Transverse colon (tissue), 4 donors: Measurements from ENCODE around the gene NCAPD3. TPM values are rescaled to one million over a fixed set of nuclear protein-coding genes. Genes with fewer than 3 reads are reported as not detected.

Experiments used
- DNase-seq: peaks from one replicate; pipeline ENCODE4 v3.0.0-alpha.2; 2019
- H3K27ac ChIP-seq, 4 donors: fragments of 200-600 bp; sonication (generic); 2 replicates each; pipeline ENCODE4 v1.5.1; 2016 to 2018; ENCODE audit warnings: inconsistent platforms in 4 of 4
- H3K27me3 ChIP-seq: fragments of 200-600 bp; sonication (generic); 2 replicates; pipeline ENCODE4 v1.5.1; 2017; ENCODE audit warnings: inconsistent platforms
- H3K36me3 ChIP-seq, 4 donors: fragments of 200-600 bp; sonication (generic); 2 replicates each; pipeline ENCODE4 v1.5.1; 2017 to 2019; ENCODE audit warnings: inconsistent platforms in 4 of 4
- H3K4me1 ChIP-seq, 4 donors: fragments of 200-600 bp; sonication (generic); 2 replicates each; pipeline ENCODE4 v1.5.1; 2017 to 2020; ENCODE audit warnings: inconsistent platforms in 4 of 4
- H3K4me3 ChIP-seq, 4 donors: fragments of 200-600 bp; sonication (generic); 1 replicate in 1 of 4; 2 replicates in 3 of 4; pipeline versions ENCODE4 v1.5.1 to v1.6.1; 2017 to 2019; ENCODE audit warnings: inconsistent platforms in 4 of 4
- H3K9me3 ChIP-seq, 2 donors: fragments of 200-600 bp; sonication (generic); 2 replicates each; pipeline ENCODE4 v1.5.1; 2017 to 2019; ENCODE audit warnings: inconsistent platforms in 2 of 2
- EP300 ChIP-seq: sonication (generic); formaldehyde crosslinking; IDR thresholded peaks from one replicate; pipeline ENCODE4 v1.6.1; 2017; ENCODE audit warnings: antibody characterized with exemption, low read depth
- POLR2A ChIP-seq: fragments of 450-650 bp; IDR thresholded peaks from one replicate; pipeline ENCODE4 v1.6.1; 2016; ENCODE audit warnings: antibody characterized with exemption, mild to moderate bottlenecking, moderate library complexity
- POLR2AphosphoS5 ChIP-seq, 3 donors: sonication (generic); formaldehyde crosslinking; IDR thresholded peaks; one replicate each; pipeline ENCODE4 v1.6.1; 2016; ENCODE audit warnings: antibody characterized with exemption in 3 of 3
- WGBS, 2 donors: methylation state at CpG; one replicate each; pipeline ENCODE4 v1.1.5; 2018; ENCODE audit warnings: low coverage in 1 of 2; 5-methylcytosine and 5-hydroxymethylcytosine counted together
- in situ Hi-C, 4 donors: fragments of 200-750 bp; cut with MboI; loops; one replicate each; pipeline versions ENCODE4 v1.15.0 to v1.15.1; 2017; ENCODE audit warnings: low sequenced_read_pairs in 3 of 4, low pct_ligation_motif_present in 1 of 4, low pct_unique_long_range_greater_than_20kb in 1 of 4
- intact Hi-C: fragments of 100-400 bp; cut with DNase I; formaldehyde crosslinking; loops from one replicate; pipeline ENCODE4 v1.15.1; 2023; ENCODE audit warnings: low total_unique reads
- total RNA-seq, 4 donors: library from RNA; depleted of rRNA; stranded (reverse); fragments of >200 nt; gene quantifications; one replicate each; pipeline ENCODE4 v1.1.0, GENCODE V29; 2016
- TF ChIP-seq, protein P1 (sequence below), 5 experiments: fragments of 200-600 bp in 3 of 5; fragments of 450-650 bp in 2 of 5; sonication (generic) in 3 of 5; IDR thresholded peaks; 1 replicate in 2 of 5; 2 replicates in 3 of 5; pipeline ENCODE4 v1.5.1; 2016 to 2017; ENCODE audit warnings: antibody characterized with exemption in 5 of 5, inconsistent platforms in 3 of 5, mild to moderate bottlenecking in 2 of 5, moderate library complexity in 1 of 5

The NCAPD3 gene
- total RNA-seq, 4 donors from 2014 or later, result 7.0 to 21.3 (median 13.8) TPM

DNA sequence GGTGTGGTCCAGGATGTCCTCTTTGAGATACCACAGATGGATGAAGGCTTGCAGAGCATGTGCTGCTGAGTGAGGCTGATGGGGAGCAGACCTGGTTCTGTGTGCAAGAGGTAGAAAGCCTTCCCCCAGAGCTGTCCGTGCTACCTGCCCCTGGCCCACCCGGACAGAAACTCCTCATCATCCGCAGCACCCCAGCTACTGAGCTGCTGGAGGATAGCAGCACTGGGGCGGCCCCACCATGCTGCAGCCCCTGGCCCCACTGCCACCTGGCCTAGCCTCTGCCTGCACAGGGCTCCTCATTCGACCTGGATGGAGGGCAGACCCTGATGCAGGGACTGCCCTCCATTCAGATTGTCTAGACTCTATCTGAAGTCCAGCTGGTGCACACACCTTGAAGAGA, 50.5 kb downstream of the NCAPD3 start:
- TF ChIP-seq, protein P1, sequence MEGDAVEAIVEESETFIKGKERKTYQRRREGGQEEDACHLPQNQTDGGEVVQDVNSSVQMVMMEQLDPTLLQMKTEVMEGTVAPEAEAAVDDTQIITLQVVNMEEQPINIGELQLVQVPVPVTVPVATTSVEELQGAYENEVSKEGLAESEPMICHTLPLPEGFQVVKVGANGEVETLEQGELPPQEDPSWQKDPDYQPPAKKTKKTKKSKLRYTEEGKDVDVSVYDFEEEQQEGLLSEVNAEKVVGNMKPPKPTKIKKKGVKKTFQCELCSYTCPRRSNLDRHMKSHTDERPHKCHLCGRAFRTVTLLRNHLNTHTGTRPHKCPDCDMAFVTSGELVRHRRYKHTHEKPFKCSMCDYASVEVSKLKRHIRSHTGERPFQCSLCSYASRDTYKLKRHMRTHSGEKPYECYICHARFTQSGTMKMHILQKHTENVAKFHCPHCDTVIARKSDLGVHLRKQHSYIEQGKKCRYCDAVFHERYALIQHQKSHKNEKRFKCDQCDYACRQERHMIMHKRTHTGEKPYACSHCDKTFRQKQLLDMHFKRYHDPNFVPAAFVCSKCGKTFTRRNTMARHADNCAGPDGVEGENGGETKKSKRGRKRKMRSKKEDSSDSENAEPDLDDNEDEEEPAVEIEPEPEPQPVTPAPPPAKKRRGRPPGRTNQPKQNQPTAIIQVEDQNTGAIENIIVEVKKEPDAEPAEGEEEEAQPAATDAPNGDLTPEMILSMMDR (IDR thresholded peaks at IDR 0.05), result no peak
- TF ChIP-seq POLR2A (no peak), EP300 (no peak), POLR2AphosphoS5 (IDR thresholded peaks at IDR 0.05) (no peak)
- Histone ChIP-seq H3K9me3 (no peaks in the 10 kb centered on the region), H3K27me3 (no peaks in the 10 kb centered on the region), H3K27ac (no peak overlapping the region), H3K4me1 (peaks cover 0 to 2% (median 0%) of the 10 kb centered on the region in 4 donors), H3K36me3 (peaks cover 0 to 15% (median 8%) of the 10 kb centered on the region in 4 donors), H3K4me3 (no peak overlapping the region)
- in situ Hi-C loops (no loop called here), intact Hi-C loops (no loop called here)
- DNase-seq, result no peak
- 96% methylated on average over 5 of the region's 5 CpGs; no CpG with 5 or more reads in 1 of the 2 donors for WGBS, 2 donors

DNA sequence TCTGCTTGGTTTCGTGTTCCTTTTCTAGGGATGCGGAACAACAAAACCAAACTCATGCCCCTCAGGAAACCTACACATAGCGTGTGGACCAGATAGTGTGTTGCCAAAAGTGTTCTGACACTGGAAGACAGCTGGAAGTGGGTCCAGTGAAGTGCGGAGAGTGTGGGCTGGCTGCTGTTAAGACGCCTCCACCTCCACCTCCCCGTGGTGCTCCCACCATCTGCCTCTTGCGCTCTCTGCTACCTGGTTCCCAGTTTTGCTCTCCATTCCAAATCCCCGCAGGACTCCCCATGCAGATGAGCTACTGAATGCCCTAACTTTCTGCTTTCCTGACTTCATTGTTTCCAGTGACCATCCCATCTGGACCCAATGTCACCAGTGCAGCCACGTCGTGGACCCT, 51.8 kb downstream of the NCAPD3 start:
- Histone ChIP-seq H3K4me3 (no peak overlapping the region), H3K27me3 (no peaks in the 10 kb centered on the region), H3K36me3 (peaks cover 0 to 20% (median 10%) of the 10 kb centered on the region in 4 donors), H3K27ac (no peak overlapping the region), H3K9me3 (no peaks in the 10 kb centered on the region), H3K4me1 (peaks cover 0 to 2% (median 0%) of the 10 kb centered on the region in 4 donors)
- DNase-seq, result no peak
- intact Hi-C loops (no loop called here), in situ Hi-C loops (no loop called here)
- WGBS, 2 donors, result 99 to 100% methylated on average over 5 to 10 of the region's 10 CpGs
- TF ChIP-seq, protein P1 (IDR thresholded peaks at IDR 0.05), result no peak
- no peak for TF ChIP-seq POLR2A
- no peak for TF ChIP-seq EP300
- TF ChIP-seq POLR2AphosphoS5 (IDR thresholded peaks at IDR 0.05), result no peak

DNA sequence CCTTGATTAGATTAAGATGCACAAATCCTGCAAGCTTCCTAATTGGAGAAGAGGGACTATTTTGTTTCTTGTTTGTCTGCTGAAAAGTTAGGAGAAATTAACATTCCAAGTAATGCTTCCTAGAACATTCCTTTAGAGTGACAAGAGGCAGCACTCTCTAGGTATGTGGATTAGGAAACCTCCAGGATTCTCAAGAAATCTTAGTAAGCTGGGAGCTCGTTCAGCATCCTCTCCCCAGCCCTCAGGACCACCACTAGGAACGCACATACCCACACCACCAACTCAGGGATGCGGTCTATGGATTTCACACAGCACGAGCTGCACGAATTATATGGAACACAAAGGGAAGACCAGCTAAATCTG, 52.9 kb downstream of the NCAPD3 start:
- 96 to 100% methylated on average over 3 to 5 of the region's 5 CpGs for WGBS, 2 donors
- H3K4me1 ChIP-seq, result peaks cover 0 to 2% (median 0%) of the 10 kb centered on the region in 4 donors

DNA sequence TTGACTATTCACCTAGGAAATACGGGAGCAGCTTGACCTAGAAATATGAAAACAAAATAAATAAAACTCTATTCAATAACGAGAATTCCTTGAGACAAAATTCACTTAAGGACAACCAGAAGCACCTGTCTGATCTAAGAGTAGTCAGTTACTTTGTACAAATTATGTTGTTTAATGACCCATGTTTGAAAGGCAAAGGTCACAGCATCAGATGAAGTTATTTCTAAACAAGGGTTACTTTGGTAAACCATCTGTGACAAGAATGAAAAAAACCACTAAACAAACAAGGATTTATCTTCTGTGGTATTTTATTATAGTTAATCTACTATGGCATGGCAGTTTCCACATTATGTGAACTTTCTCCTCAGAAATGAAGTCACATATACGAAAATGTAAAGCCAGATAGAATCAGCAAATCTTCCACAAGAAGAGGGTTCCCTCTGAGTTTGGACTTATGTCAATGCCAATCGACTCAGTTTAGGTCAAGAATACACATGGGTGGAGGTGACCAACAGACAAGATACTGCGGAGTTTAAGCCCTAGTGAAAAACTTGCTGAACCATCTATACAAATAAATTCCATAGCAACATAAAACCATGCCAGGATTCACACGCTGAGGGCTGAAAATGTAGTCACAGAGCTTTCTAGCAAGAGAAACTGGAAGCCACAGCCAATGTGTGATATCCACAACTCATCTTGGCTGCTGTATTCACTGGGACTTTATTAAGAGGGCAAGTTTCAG, 53.4 kb downstream of the NCAPD3 start:
- H3K27ac ChIP-seq, result no peak overlapping the region
- H3K4me1 ChIP-seq, result peaks cover 0 to 2% (median 0%) of the 10 kb centered on the region in 4 donors
- in situ Hi-C loops, result no loop called here
- no peak for DNase-seq
- intact Hi-C loops, result no loop called here
- no peaks in the 10 kb centered on the region for H3K27me3 ChIP-seq
- no peak for TF ChIP-seq POLR2AphosphoS5 (IDR thresholded peaks at IDR 0.05)
- TF ChIP-seq, protein P1 (IDR thresholded peaks at IDR 0.05), result no peak
- TF ChIP-seq POLR2A, result no peak
- TF ChIP-seq EP300, result no peak
- peaks cover 0 to 13% (median 6%) of the 10 kb centered on the region in 4 donors for H3K36me3 ChIP-seq
- H3K4me3 ChIP-seq, result no peak overlapping the region
- WGBS, 2 donors, result 60 to 62% methylated on average over 6 of the region's 6 CpGs
- no peaks in the 10 kb centered on the region for H3K9me3 ChIP-seq

More for the DNA sequence above, 52.9 kb downstream of the NCAPD3 start:
- DNase-seq, result no peak
- H3K4me3 ChIP-seq, result no peak overlapping the region
- H3K36me3 ChIP-seq, result peaks cover 0 to 16% (median 6%) of the 10 kb centered on the region in 4 donors
- intact Hi-C loops, result no loop called here
- no peaks in the 10 kb centered on the region for H3K27me3 ChIP-seq
- no peaks in the 10 kb centered on the region for H3K9me3 ChIP-seq
- no peak for TF ChIP-seq POLR2A
- no peak for TF ChIP-seq POLR2AphosphoS5 (IDR thresholded peaks at IDR 0.05)
- TF ChIP-seq, protein P1 (IDR thresholded peaks at IDR 0.05), result no peak
- no peak overlapping the region for H3K27ac ChIP-seq
- in situ Hi-C loops, result no loop called here
